Subcutaneous abdominal adipose tissue (tissue), 5 donors: ENCODE data around the gene CLN6.
"Not testable (repeated sequence)": the region's sequence is repeated elsewhere in the genome, so short reads cannot be mapped to it uniquely, and the experiment has no call there.

Experiments
- H3K27ac ChIP-seq: one replicate; pipeline ENCODE4 v1.7.0; 2013; ENCODE audit warnings: low read depth, mild to moderate bottlenecking, inconsistent platforms, low read length, moderate library complexity
- H3K27me3 ChIP-seq, 5 donors: one replicate each; pipeline ENCODE4 v1.7.0; 2013; ENCODE audit warnings: low read length in 5 of 5, inconsistent platforms in 1 of 5; ENCODE audit not compliant: control insufficient read depth in 5 of 5, insufficient read depth in 4 of 5
- H3K36me3 ChIP-seq, 5 donors: one replicate each; pipeline ENCODE4 v1.7.0; 2013; ENCODE audit warnings: low read length in 5 of 5; ENCODE audit not compliant: control insufficient read depth in 5 of 5, insufficient read depth in 5 of 5
- H3K4me1 ChIP-seq, 5 donors: one replicate each; pipeline ENCODE4 v1.7.0; 2013; ENCODE audit warnings: low read length in 5 of 5, mild to moderate bottlenecking in 3 of 5, moderate library complexity in 1 of 5; ENCODE audit not compliant: control insufficient read depth in 5 of 5, insufficient read depth in 5 of 5
- H3K4me3 ChIP-seq, 5 donors: one replicate each; pipeline ENCODE4 v1.7.0; 2013; ENCODE audit warnings: low read length in 5 of 5, low read depth in 1 of 5
- H3K9ac ChIP-seq, 5 donors: one replicate each; pipeline ENCODE4 v1.7.0; 2013; ENCODE audit warnings: low read length in 5 of 5, mild to moderate bottlenecking in 4 of 5, moderate library complexity in 3 of 5
- H3K9me3 ChIP-seq, 5 donors: one replicate each; pipeline ENCODE4 v1.7.0; 2013; ENCODE audit warnings: low read length in 5 of 5; ENCODE audit not compliant: control insufficient read depth in 5 of 5
- donor health status: healthy.
- donor health status: healthy.
- donor health status: healthy.
- donor health status: healthy.
- donor health status: healthy.

The CLN6 gene

DNA sequence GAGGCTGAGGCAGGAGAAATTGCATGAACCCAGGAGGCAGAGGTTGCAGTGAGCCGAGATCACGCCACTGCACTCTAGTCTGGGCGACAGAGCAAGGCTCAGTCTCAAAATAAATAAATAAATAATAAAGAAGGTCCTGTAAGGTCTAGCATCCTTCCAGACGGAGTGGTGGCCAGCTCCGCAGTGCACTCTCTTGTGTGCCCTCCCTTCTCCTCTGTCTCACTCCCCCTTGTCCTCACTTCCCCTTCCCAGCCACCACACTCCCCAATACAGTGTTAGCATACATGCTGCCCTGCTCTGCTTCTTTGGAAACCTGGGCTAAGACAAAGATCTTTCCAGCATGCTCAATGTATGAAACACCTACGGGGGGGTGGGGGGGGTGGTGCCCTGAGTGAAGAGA, 3.4 kb upstream of the CLN6 start:
- no peak overlapping the region for H3K9ac ChIP-seq
- no peaks in the 10 kb centered on the region for H3K36me3 ChIP-seq
- H3K27ac ChIP-seq = no peak overlapping the region
- peaks cover 5 to 37% (median 26%) of the 10 kb centered on the region in 5 donors for H3K4me1 ChIP-seq
- no peaks in the 10 kb centered on the region for H3K27me3 ChIP-seq
- no peaks in the 10 kb centered on the region for H3K9me3 ChIP-seq
- no peak overlapping the region for H3K4me3 ChIP-seq

GRCh38 chr15:68232449-68232848, 2.9 kb upstream of the CLN6 start:
- Histone ChIP-seq H3K36me3 (no peaks in the 10 kb centered on the region), H3K27me3 (no peaks in the 10 kb centered on the region), H3K9me3 (no peaks in the 10 kb centered on the region), H3K4me3 (no peak overlapping the region), H3K27ac (no peak overlapping the region), H3K9ac (no peak overlapping the region), H3K4me1 (peaks cover 5 to 42% (median 30%) of the 10 kb centered on the region in 5 donors)

GRCh38 chr15:68231102-68231818, 1.7 kb upstream of the CLN6 start:
- H3K4me3 ChIP-seq = no peak overlapping the region
- no peak overlapping the region for H3K27ac ChIP-seq
- no peaks in the 10 kb centered on the region for H3K9me3 ChIP-seq
- no peak overlapping the region for H3K9ac ChIP-seq
- H3K27me3 ChIP-seq = no peaks in the 10 kb centered on the region
- H3K4me1 ChIP-seq = peaks cover 5 to 44% (median 30%) of the 10 kb centered on the region in 5 donors
- H3K36me3 ChIP-seq = no peaks in the 10 kb centered on the region

DNA sequence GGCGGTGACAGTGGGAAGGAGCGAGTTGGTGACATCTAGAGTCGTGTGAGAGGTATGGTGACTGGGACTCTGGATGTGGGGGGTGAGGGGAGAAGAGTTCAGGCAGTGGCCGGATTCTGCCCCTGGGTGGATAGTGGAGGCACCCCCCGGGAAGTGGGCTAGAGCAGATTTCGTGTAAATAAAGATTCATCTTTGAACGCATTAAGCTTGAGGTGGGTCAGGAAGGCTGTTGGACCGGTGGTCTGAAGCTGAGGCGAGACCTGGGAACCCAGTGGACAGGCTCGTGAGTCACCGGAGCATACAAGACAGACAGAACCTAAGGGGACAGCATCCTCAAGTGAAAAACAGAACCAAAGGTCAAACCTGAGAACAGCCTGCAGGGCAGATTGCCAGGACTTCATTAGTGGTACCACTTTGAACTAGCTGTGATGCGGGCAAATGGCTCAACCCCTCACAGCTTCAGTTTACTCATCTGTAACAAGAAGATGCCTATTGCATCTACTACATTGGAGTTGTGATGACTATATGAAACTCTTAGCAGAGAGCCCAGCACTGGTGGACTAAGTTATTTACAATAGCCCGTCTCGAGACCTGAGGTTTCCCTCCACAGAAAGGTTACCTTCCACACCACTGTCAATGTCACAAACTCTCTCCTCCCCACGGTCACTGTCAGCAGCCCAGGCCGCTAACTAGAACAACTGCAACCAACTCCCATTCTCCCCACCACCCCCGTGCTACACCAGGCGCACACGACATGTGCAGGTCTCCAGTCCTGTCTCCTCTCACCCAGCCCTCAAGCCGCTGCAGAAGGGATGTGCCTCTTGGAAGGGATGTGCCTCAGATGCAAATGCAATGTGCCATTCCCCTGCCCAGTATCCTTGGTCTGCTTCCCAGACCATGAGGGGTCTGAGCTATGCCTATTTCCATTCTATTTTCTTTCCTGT, 901 bp upstream of the CLN6 start:
- Histone ChIP-seq H3K9ac (peak overlapping the region; percentile 54 to 81 (median 75)), H3K27me3 (no peaks in the 10 kb centered on the region), H3K4me3 (peak overlapping the region; percentile 74 to 85 (median 80)), H3K27ac (peak overlapping the region; percentile 46), H3K9me3 (no peaks in the 10 kb centered on the region), H3K36me3 (no peaks in the 10 kb centered on the region), H3K4me1 (peaks cover 5 to 44% (median 30%) of the 10 kb centered on the region in 5 donors)

GRCh38 chr15:68228971-68229385, 550 bp downstream of the CLN6 start:
- peak overlapping the region; percentile 23 for H3K27ac ChIP-seq
- H3K4me1 ChIP-seq = peaks cover 5 to 46% (median 30%) of the 10 kb centered on the region in 5 donors
- no peaks in the 10 kb centered on the region for H3K9me3 ChIP-seq
- H3K9ac ChIP-seq = peak overlapping the region; percentile 75 to 84 (median 76)
- no peaks in the 10 kb centered on the region for H3K27me3 ChIP-seq
- no peaks in the 10 kb centered on the region for H3K36me3 ChIP-seq
- peak overlapping the region; percentile 75 to 84 (median 80) for H3K4me3 ChIP-seq

GRCh38 chr15:68228143-68228970, 1.2 kb downstream of the CLN6 start:
- H3K27ac ChIP-seq = peak overlapping the region; percentile 23
- H3K4me3 ChIP-seq = peak overlapping the region; percentile 75 to 84 (median 80)
- H3K4me1 ChIP-seq = peaks cover 5 to 46% (median 27%) of the 10 kb centered on the region in 5 donors
- H3K9me3 ChIP-seq = no peaks in the 10 kb centered on the region
- H3K27me3 ChIP-seq = no peaks in the 10 kb centered on the region
- peak overlapping the region; percentile 75 to 84 (median 76) for H3K9ac ChIP-seq
- no peaks in the 10 kb centered on the region for H3K36me3 ChIP-seq

DNA sequence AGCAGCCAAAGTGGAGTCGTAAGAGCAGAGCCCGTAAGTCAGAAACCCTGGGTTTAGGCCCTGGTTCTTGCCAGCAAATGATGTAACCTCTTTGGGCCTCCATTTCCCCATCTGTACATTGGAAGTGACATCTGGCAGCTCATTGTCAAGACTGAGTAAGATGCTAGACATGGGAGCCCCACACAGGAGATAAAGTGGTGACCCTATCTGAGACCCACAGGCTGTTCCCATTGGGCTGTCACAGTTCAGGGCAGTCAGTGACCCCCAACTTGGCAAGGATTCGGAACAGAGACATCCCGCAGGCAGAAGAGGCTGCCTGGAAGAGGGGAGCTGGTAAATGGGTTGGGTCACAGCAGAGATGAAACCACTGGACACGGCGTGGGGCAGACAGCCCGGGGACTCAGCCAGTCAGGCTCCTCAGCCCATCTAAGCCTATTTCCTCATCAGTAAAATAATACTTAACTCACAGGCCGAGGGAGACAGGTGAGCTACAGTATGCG, 1.8 kb downstream of the CLN6 start:
- H3K36me3 ChIP-seq = no peaks in the 10 kb centered on the region
- H3K9me3 ChIP-seq = no peaks in the 10 kb centered on the region
- H3K4me1 ChIP-seq = peaks cover 5 to 43% (median 26%) of the 10 kb centered on the region in 5 donors
- H3K27me3 ChIP-seq = no peaks in the 10 kb centered on the region
- no peak overlapping the region for H3K27ac ChIP-seq
- H3K4me3 ChIP-seq = peak overlapping the region in 1 of 5 donors; percentile 80
- H3K9ac ChIP-seq = peak overlapping the region in 1 of 5 donors; percentile 63

GRCh38 chr15:68225442-68225841, 4.1 kb downstream of the CLN6 start:
- peaks cover 5 to 28% (median 22%) of the 10 kb centered on the region in 5 donors for H3K4me1 ChIP-seq
- not testable (repeated sequence) for H3K4me3 ChIP-seq, H3K36me3 ChIP-seq, H3K9ac ChIP-seq, H3K9me3 ChIP-seq, H3K27ac ChIP-seq, H3K27me3 ChIP-seq

- H3K4me3 ChIP-seq = no peak overlapping the region
Measured at GRCh38 chr15:68224546-68225250, 4.8 kb downstream of the CLN6 start.

More at GRCh38 chr15:68224546-68225250, 4.8 kb downstream of the CLN6 start:
- H3K9me3 ChIP-seq = no peaks in the 10 kb centered on the region
- H3K27ac ChIP-seq = no peak overlapping the region
- no peaks in the 10 kb centered on the region for H3K27me3 ChIP-seq
- H3K36me3 ChIP-seq = no peaks in the 10 kb centered on the region
- H3K4me1 ChIP-seq = peaks cover 5 to 21% (median 14%) of the 10 kb centered on the region in 5 donors
- no peak overlapping the region for H3K9ac ChIP-seq
